ENCODE results near the gene GREB1L.
"Not testable (repeated sequence)": the region's sequence is repeated elsewhere in the genome, so short reads cannot be mapped to it uniquely, and the experiment has no call there.

Gene GREB1L

DNA sequence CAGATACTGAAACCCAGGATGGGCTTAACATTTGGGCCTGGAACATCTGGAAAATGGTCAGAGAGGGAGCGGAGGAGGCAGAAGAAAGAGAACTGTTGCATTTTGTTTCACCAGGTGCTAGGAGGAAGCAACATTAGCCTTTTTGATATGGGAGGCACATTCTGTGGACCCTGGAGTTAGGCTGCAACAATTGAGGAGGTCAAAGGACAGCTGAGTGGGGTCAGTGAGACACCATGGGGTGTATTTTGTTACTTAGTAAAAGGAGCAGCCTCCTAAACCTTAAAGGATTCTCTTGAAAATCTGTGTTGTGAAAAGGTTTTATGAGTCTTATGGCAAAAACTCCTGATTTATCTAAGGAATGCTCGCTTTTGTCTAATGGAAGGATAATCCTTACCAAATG, 124.9 kb downstream of the GREB1L start:
- no peak overlapping the region for H3K4me3 ChIP-seq (ENCODE audit: low read depth, low read length)
- DNase-seq (ENCODE audit: low read depth), result no peak
- TF ChIP-seq, protein P1, sequence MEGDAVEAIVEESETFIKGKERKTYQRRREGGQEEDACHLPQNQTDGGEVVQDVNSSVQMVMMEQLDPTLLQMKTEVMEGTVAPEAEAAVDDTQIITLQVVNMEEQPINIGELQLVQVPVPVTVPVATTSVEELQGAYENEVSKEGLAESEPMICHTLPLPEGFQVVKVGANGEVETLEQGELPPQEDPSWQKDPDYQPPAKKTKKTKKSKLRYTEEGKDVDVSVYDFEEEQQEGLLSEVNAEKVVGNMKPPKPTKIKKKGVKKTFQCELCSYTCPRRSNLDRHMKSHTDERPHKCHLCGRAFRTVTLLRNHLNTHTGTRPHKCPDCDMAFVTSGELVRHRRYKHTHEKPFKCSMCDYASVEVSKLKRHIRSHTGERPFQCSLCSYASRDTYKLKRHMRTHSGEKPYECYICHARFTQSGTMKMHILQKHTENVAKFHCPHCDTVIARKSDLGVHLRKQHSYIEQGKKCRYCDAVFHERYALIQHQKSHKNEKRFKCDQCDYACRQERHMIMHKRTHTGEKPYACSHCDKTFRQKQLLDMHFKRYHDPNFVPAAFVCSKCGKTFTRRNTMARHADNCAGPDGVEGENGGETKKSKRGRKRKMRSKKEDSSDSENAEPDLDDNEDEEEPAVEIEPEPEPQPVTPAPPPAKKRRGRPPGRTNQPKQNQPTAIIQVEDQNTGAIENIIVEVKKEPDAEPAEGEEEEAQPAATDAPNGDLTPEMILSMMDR (IDR thresholded peaks at IDR 0.05; ENCODE audit: control insufficient read depth, extremely low read depth, insufficient read depth), result no peak

DNA sequence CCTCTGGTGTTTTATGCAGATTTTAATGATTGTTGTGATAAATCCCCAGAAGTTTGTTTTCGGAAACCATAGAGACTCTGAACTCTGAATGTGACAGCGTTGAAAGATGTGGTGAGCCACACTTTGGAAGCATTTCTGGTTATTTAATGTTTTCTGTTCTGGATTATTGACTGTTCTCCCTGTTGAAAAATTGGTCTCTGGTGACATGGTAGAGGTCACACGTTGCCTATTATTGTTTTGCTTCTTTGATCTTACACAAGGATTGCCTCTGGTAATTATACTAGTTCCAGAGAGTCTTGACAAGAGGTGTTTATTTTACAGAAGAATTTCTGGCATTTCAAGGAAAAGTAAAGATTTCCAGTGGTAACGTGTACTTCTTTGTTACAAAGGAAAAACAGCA, 127.1 kb downstream of the GREB1L start:
- DNase-seq (ENCODE audit: low read depth), result no peak
- H3K4me3 ChIP-seq (ENCODE audit: low read depth, low read length), result no peak overlapping the region
- TF ChIP-seq, protein P1 (IDR thresholded peaks at IDR 0.05; ENCODE audit: control insufficient read depth, extremely low read depth, insufficient read depth), result no peak

DNA sequence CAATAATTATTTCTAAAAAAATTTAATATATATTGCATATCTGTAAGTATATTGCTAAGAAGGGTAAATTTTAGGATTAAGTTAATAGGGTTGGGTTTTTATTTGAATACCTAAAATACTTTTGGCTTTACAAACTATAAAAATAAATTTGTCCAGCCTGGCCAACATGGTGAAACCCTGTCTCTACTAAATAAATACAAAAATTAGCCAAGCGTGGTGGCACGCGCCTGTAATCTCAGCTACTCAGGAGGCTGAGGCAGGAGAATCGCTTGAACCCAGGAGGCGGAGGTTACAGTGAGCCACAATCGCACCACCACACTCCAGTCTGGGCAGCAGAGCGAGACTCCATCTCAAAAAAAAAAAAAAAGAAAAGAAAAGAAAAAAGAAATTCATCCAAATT, 127.6 kb downstream of the GREB1L start:
- H3K4me3 ChIP-seq (ENCODE audit: low read depth, low read length); DNase-seq (ENCODE audit: low read depth): not testable (repeated sequence)

DNA sequence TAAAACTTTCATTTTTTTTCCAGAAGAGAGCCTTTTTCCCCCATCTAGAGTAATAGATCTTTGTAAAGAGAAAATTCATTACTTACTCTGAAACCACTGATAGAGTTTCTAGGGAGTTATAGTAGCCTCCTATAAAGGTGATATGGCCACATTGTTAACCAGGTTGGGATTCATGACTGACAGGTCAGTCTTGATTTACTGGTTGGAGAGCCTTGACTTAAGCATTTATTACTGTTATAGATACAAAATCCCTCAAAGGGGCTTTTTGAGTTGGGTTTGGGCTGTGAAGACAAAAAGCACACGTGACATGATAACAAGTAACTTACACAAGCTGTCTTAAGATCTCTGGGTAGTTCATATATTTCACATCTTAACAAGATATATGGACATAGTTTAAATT, 141.0 kb downstream of the GREB1L start:
- DNase-seq (ENCODE audit: low read depth), result no peak
- TF ChIP-seq, protein P1 (IDR thresholded peaks at IDR 0.05; ENCODE audit: control insufficient read depth, extremely low read depth, insufficient read depth), result no peak
- H3K4me3 ChIP-seq (ENCODE audit: low read depth, low read length), result no peak overlapping the region

DNA sequence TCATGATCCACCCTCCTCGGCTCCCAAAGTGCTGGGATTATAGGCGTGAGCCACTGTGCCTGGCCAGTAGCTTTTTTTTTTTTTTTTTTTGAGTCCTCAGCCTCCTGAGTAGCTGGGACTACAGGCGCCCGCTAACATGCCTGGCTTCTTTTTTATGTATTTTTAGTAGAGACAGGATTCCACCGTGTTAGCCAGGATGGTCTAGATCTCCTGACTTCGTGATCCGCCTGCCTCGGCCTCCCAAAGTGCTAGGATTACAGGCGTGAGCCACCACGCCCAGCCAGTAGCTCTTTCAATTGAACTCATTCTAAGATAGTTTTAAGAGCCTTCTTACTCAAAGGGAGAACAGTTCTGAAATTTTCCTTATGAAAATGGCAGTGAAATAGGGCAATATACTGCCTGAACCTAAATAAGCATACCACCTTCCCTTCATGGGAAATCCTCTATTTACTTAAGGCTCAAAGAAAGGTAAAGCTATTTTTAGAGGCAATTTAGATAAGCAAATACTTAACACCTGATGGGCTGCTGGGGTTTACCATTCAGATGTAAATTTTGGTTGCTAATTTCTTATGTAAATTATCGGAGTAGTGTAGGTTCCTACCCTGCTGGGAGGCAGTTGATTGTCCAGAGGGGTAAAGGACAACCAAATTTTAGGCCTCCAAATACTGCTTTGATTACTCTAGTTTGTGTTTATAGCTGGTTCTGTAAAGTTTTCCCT, 144.7 kb downstream of the GREB1L start:
- no peak for DNase-seq (ENCODE audit: low read depth)
- no peak overlapping the region for H3K4me3 ChIP-seq (ENCODE audit: low read depth, low read length)
- TF ChIP-seq, protein P1 (IDR thresholded peaks at IDR 0.05; ENCODE audit: control insufficient read depth, extremely low read depth, insufficient read depth), result no peak

DNA sequence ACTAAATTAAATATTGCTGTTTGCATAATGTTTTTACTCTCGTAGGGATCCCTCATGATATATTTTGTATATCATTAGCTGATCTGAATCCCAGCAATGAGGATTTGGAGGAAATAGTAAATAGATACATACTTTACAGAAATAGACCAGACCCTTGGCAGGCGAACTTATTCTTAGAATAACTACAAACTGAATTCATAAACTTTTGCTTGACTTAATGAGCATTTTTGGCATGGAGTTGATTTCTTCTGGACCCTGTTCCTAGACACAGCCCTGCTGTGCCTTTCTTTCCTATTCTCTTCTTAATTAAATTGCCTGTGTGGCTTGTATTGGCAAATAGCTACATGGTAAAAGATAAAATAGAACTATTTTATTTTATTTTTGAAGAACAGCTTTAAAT, 145.9 kb downstream of the GREB1L start:
- DNase-seq (ENCODE audit: low read depth), result no peak
- no peak overlapping the region for H3K4me3 ChIP-seq (ENCODE audit: low read depth, low read length)

DNA sequence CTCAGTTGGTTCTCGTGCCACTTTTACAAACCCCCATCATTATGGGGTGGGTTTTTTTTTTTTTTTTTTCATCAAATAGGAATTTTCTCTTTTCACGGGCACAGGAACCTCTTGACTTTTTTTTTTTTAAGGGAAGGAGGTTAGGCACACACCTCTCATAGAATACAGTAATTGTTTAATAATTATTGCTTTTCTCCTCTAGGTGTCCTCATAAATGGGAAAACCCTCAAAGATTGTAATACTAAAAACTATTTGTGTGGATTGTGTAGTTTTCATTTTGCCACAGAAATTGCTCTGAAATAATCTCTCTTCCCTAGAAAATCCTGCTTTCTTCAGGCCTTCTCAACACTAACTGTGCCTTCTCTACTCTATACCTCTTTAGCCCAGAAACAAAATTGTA, 147.3 kb downstream of the GREB1L start:
- DNase-seq (ENCODE audit: low read depth), result no peak
- TF ChIP-seq, protein P1 (IDR thresholded peaks at IDR 0.05; ENCODE audit: control insufficient read depth, extremely low read depth, insufficient read depth), result peak; percentile 27
- no peak overlapping the region for H3K4me3 ChIP-seq (ENCODE audit: low read depth, low read length)

More for the DNA sequence above, 145.9 kb downstream of the GREB1L start:
- TF ChIP-seq, protein P1 (IDR thresholded peaks at IDR 0.05; ENCODE audit: control insufficient read depth, extremely low read depth, insufficient read depth), result no peak
